Measurements from ENCODE around the gene GMPPA. TPM values are rescaled to one million over a fixed set of nuclear protein-coding genes. Genes with fewer than 3 reads are reported as not detected.

GMPPA gene
- 35.2 to 40.5 TPM (median 38.8 TPM) in 5 replicates for total RNA-seq (2022; extraction: Qiagen RNA extraction; ENCODE audit: low read depth)

DNA sequence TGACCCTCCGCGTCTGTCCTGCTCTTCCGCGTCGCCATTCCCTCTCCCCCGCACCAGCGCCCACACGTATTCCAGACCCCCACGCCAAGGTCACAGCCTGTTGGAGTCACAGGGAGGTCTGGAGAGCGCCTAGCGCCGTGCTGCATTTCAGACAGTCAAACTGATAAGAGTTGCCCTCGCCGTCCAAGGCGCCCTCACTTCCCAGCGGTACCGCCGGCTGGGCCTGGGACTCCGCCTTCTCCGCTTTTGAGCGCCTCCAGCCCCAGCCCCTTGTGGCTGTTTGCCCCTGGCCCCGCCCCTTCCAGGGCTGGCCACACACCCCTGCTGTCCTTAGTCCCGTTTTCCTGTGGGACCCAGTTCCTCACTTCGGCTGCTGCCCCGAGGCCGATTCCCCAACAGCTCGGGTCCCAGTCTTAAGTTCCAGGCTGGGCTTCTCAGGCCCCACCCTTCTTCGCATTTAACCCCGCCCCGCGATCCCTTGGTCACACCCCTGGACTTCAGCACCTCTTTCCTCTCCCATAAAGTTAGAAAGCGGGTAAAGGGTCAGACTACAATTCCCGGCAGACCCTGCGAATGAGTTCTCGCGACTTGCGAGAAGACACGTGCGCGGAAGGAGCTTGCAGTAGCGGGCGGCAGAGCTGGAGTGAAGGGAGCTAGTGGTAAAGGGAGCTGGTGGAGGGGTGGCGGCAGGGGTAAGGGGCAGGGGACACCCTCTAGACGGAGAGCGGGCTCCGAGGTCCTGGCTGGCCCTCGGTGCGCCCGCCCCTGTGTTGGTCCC, at the start of gene GMPPA:
TSS of gene GMPPA (plus strand) at position 612 of the 778 bp plus-strand sequence. CDS start 1,085 bp downstream, outside the sequence.

DNA sequence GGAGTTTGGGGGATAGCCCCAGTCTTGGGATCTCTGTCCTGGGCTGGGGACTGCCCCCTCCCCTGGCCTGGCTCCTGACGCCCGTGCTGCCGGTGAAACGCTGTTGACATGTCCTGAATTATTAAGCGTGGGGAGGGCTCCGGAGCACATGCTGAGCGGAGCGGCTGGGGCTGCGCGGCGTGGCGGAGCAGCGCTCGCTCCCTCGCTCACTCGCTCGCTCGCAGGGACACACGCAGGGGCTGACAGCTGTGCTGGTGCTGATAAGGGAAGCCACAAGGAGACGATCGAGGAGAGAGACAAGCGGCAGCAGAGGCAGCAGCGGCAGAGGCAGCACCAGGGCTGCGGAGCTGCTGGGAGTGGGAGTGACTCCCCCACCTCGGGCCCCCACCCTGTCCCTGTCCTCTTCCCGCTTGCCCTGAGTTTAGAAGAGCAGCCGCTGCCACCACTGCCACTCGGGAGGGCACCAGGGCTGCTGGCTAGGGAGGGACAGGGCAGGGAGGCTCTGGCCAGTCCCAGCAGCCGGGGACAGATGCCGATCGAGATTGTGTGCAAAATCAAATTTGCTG, 15.6 kb downstream of the GMPPA start, which contains the start of gene ASIC4:
TSS of gene ASIC4 (plus strand) at position 287 of the 566 bp plus-strand sequence. CDS start at position 530, 243 bp downstream.

GRCh38 chr2:219543596-219544358, 45.1 kb downstream of the GMPPA start, which contains the start of the genes CHPF and TMEM198:
CHPF (minus strand) TSS chr2:219543809; CDS start chr2:219543538, 271 bp downstream.
TMEM198 (plus strand) TSS chr2:219544028; CDS start chr2:219544728, 700 bp downstream.

Other genes with a start within 250 kb of the GMPPA start
- 0.23 to 0.57 TPM (median 0.27 TPM) in 5 replicates for gene TUBA4B, start 245.6 kb upstream of the GMPPA start, total RNA-seq (2022; extraction: Qiagen RNA extraction; ENCODE audit: low read depth)
- 378 to 475 TPM (median 406 TPM) in 5 replicates for gene TUBA4A, start 245.0 kb upstream of the GMPPA start, total RNA-seq (2022; extraction: Qiagen RNA extraction; ENCODE audit: low read depth)
- gene DNAJB2, start 219.5 kb upstream of the GMPPA start, total RNA-seq (2022; extraction: Qiagen RNA extraction; ENCODE audit: low read depth): 40.9 to 60.5 TPM (median 51.9 TPM) in 5 replicates
- gene PTPRN, start 189.5 kb upstream of the GMPPA start, total RNA-seq (2022; extraction: Qiagen RNA extraction; ENCODE audit: low read depth): 0.86 to 2.1 TPM (median 0.92 TPM) in 5 replicates
- gene RESP18, start 166.1 kb upstream of the GMPPA start, total RNA-seq (2022; extraction: Qiagen RNA extraction; ENCODE audit: low read depth): not detected in 5 replicates
- 52.1 to 66.4 TPM (median 56.1 TPM) in 5 replicates for gene DNPEP, start 111.0 kb upstream of the GMPPA start, total RNA-seq (2022; extraction: Qiagen RNA extraction; ENCODE audit: low read depth)
- 0.05 to 0.17 TPM in 2 of 5 replicates, not detected in the others for gene DES, start 80.5 kb upstream of the GMPPA start, total RNA-seq (2022; extraction: Qiagen RNA extraction; ENCODE audit: low read depth)
- gene SPEG, start 64.0 kb upstream of the GMPPA start, total RNA-seq (2022; extraction: Qiagen RNA extraction; ENCODE audit: low read depth): 5.0 to 7.9 TPM (median 6.9 TPM) in 5 replicates
- 0.06 to 0.09 TPM (median 0.08 TPM) in 3 of 5 replicates, not detected in the others for gene ASIC4, start 15.6 kb downstream of the GMPPA start, total RNA-seq (2022; extraction: Qiagen RNA extraction; ENCODE audit: low read depth)
- 20.4 to 33.3 TPM (median 31.1 TPM) in 5 replicates for gene CHPF, start 44.9 kb downstream of the GMPPA start, total RNA-seq (2022; extraction: Qiagen RNA extraction; ENCODE audit: low read depth)
- 0.33 to 1.5 TPM (median 1.2 TPM) in 5 replicates for gene TMEM198, start 45.1 kb downstream of the GMPPA start, total RNA-seq (2022; extraction: Qiagen RNA extraction; ENCODE audit: low read depth)
- gene OBSL1, start 72.6 kb downstream of the GMPPA start, total RNA-seq (2022; extraction: Qiagen RNA extraction; ENCODE audit: low read depth): 19.6 to 26.1 TPM (median 22.5 TPM) in 5 replicates
- 0.20 to 0.63 TPM (median 0.43 TPM) in 5 replicates for gene INHA, start 73.4 kb downstream of the GMPPA start, total RNA-seq (2022; extraction: Qiagen RNA extraction; ENCODE audit: low read depth)
- gene STK11IP, start 99.0 kb downstream of the GMPPA start, total RNA-seq (2022; extraction: Qiagen RNA extraction; ENCODE audit: low read depth): 16.2 to 19.2 TPM (median 17.7 TPM) in 5 replicates
- 2.4 to 4.0 TPM (median 2.9 TPM) in 5 replicates for gene SLC4A3, start 128.7 kb downstream of the GMPPA start, total RNA-seq (2022; extraction: Qiagen RNA extraction; ENCODE audit: low read depth)